HL-60/S4 treated with phorbol 12-myristate 13-acetate at 8.2 ng/mL for 4 days and 3 days (cell line): ENCODE data around the gene MARK4.

Experiments used
- in situ Hi-C: fragments of 300-500 bp; cut with MboI; formaldehyde crosslinking; loops from 2 replicates; pipeline ENCODE4 v1.15.0; 2022; ENCODE audit warnings: low sequenced_read_pairs

MARK4 gene

DNA sequence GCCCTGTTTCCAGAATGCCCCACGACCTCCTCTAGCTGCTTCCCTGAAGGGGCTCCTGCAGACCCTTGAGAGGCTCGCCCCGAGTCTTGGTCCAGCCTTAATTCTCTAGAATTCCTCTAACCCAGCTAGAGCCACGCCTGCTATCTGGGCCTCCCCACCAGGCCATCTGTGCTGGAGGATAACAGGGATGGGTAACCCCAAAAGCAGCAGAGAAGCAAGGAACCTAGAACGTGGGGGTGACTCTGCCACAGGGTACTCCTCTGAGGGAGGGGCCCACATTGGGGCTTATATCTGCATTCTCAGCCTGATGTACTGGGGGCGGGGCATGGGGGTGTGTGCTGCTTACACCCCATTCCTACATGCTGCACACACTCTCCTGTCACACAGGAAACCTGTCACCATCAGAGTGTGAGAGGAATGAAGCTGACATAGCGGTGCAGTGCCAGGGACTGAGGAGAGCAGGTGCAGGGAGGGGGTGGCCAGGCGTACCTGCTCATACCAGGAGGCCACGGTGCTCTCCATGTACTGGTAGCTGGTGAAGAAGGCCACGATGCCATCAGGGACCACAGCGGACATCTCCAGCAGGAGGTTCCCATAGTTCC is 103.3 kb downstream of the MARK4 start:
- in situ Hi-C loops, result no loop called here
